PFSK-1 (cell line): ENCODE results near the gene BCAP31.

Experiments
- FOXP2 ChIP-seq: optimal IDR thresholded peaks from 2 replicates; pipeline ENCODE3; 2011; ENCODE audit warnings: borderline replicate concordance, control low read depth, inconsistent platforms; ENCODE audit not compliant: insufficient read depth; ENCODE audit errors: extremely low read length, extremely low read depth
- POLR2AphosphoS5 ChIP-seq: IDR thresholded peaks from 2 replicates; pipeline ENCODE4 v1.6.1; 2012; ENCODE audit warnings: low read depth, mild to moderate bottlenecking, control low read depth, low read length, moderate library complexity
- SIN3A ChIP-seq: IDR thresholded peaks from 2 replicates; pipeline ENCODE4 v1.6.1; 2012; ENCODE audit warnings: mild to moderate bottlenecking, low read length, moderate library complexity, borderline replicate concordance; ENCODE audit not compliant: insufficient read depth
- TAF1 ChIP-seq: IDR thresholded peaks from 2 replicates; pipeline ENCODE4 v1.6.1; 2012; ENCODE audit warnings: low read length, control low read depth, borderline replicate concordance; ENCODE audit not compliant: insufficient read depth
- TF ChIP-seq, protein P1 (sequence below), 2 experiments: IDR thresholded peaks; 2 replicates each; pipeline versions ENCODE4 v1.6.1 to v1.8.0; 2011 to 2012; ENCODE audit warnings: low read depth in 2 of 2, low read length in 2 of 2, control low read depth in 1 of 2, inconsistent platforms in 1 of 2, mild to moderate bottlenecking in 1 of 2, moderate library complexity in 1 of 2; ENCODE audit not compliant: insufficient read depth in 1 of 2

Gene BCAP31

DNA sequence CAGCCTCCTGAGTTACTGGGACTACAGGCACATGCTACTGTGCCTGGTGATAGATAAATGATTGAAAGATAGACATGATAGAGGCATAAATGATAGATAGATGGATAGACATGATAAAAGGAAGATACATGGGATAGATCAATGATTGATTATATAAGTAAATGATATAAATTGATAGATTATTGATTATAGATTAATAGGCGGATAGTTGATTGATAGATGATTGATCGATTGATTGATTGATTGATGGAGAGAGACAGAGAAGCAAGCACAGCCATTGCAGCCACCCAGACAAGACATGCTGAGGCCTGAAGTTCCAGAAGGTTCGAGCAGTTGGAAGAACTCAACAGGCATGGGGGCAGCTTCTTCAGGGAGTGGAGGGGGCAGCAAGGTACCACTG is 22.2 kb upstream of the BCAP31 start:
- TF ChIP-seq POLR2AphosphoS5, result no peak
- TF ChIP-seq FOXP2, result no peak
- TF ChIP-seq SIN3A, result no peak
- TF ChIP-seq, protein P1, sequence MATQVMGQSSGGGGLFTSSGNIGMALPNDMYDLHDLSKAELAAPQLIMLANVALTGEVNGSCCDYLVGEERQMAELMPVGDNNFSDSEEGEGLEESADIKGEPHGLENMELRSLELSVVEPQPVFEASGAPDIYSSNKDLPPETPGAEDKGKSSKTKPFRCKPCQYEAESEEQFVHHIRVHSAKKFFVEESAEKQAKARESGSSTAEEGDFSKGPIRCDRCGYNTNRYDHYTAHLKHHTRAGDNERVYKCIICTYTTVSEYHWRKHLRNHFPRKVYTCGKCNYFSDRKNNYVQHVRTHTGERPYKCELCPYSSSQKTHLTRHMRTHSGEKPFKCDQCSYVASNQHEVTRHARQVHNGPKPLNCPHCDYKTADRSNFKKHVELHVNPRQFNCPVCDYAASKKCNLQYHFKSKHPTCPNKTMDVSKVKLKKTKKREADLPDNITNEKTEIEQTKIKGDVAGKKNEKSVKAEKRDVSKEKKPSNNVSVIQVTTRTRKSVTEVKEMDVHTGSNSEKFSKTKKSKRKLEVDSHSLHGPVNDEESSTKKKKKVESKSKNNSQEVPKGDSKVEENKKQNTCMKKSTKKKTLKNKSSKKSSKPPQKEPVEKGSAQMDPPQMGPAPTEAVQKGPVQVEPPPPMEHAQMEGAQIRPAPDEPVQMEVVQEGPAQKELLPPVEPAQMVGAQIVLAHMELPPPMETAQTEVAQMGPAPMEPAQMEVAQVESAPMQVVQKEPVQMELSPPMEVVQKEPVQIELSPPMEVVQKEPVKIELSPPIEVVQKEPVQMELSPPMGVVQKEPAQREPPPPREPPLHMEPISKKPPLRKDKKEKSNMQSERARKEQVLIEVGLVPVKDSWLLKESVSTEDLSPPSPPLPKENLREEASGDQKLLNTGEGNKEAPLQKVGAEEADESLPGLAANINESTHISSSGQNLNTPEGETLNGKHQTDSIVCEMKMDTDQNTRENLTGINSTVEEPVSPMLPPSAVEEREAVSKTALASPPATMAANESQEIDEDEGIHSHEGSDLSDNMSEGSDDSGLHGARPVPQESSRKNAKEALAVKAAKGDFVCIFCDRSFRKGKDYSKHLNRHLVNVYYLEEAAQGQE (IDR thresholded peaks at IDR 0.05; ENCODE audit: insufficient read depth in 1 of 2, low read depth in 2 of 2, low read length in 2 of 2), result no peak
- no peak for TF ChIP-seq TAF1

GRCh38 chrX:153744210-153745066 is 20.3 kb upstream of the BCAP31 start:
- TF ChIP-seq POLR2AphosphoS5, result no peak
- no peak for TF ChIP-seq FOXP2
- TF ChIP-seq TAF1, result no peak
- TF ChIP-seq, protein P1 (IDR thresholded peaks at IDR 0.05; ENCODE audit: insufficient read depth in 1 of 2, low read depth in 2 of 2, low read length in 2 of 2), result no peak
- no peak for TF ChIP-seq SIN3A

GRCh38 chrX:153741446-153741845 is 17.3 kb upstream of the BCAP31 start:
- TF ChIP-seq, protein P1 (IDR thresholded peaks at IDR 0.05; ENCODE audit: insufficient read depth in 1 of 2, low read depth in 2 of 2, low read length in 2 of 2), result no peak
- TF ChIP-seq POLR2AphosphoS5, result no peak
- no peak for TF ChIP-seq SIN3A
- TF ChIP-seq TAF1, result no peak
- no peak for TF ChIP-seq FOXP2

GRCh38 chrX:153740631-153741222 is 16.5 kb upstream of the BCAP31 start:
- no peak for TF ChIP-seq SIN3A
- TF ChIP-seq POLR2AphosphoS5, result no peak
- TF ChIP-seq TAF1, result no peak
- no peak for TF ChIP-seq FOXP2
- TF ChIP-seq, protein P1 (IDR thresholded peaks at IDR 0.05; ENCODE audit: insufficient read depth in 1 of 2, low read depth in 2 of 2, low read length in 2 of 2), result no peak
